ENCODE data around the gene RBBP5.

RBBP5 gene

GRCh38 chr1:205127646-205128045, 5.9 kb upstream of the RBBP5 start:
- TF ChIP-seq EGR1 (IDR thresholded peaks at IDR 0.05) (no peak), USF1 (IDR thresholded peaks at IDR 0.05) (no peak), CEBPB (IDR thresholded peaks at IDR 0.05) (no peak), EP300 (IDR thresholded peaks at IDR 0.05; ENCODE audit: borderline replicate concordance) (no peak), TCF12 (IDR thresholded peaks at IDR 0.05; ENCODE audit: low read depth) (no peak), CREB1 (IDR thresholded peaks at IDR 0.05; ENCODE audit: low read depth) (no peak), TAF1 (IDR thresholded peaks at IDR 0.05; ENCODE audit: low read depth) (no peak), FOXM1 (IDR thresholded peaks at IDR 0.05; ENCODE audit: borderline replicate concordance, low read depth) (no peak), ZBTB7A (IDR thresholded peaks at IDR 0.05; ENCODE audit: low read depth) (no peak), NFIC (IDR thresholded peaks at IDR 0.05) (no peak), RAD21 (IDR thresholded peaks at IDR 0.05; ENCODE audit: low read depth) (no peak), TEAD4 (IDR thresholded peaks at IDR 0.05) (no peak), YY1 (IDR thresholded peaks at IDR 0.05; ENCODE audit: low read depth) (no peak)
- TF ChIP-seq, protein P1, sequence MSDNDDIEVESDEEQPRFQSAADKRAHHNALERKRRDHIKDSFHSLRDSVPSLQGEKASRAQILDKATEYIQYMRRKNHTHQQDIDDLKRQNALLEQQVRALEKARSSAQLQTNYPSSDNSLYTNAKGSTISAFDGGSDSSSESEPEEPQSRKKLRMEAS (IDR thresholded peaks at IDR 0.05), result no peak

DNA sequence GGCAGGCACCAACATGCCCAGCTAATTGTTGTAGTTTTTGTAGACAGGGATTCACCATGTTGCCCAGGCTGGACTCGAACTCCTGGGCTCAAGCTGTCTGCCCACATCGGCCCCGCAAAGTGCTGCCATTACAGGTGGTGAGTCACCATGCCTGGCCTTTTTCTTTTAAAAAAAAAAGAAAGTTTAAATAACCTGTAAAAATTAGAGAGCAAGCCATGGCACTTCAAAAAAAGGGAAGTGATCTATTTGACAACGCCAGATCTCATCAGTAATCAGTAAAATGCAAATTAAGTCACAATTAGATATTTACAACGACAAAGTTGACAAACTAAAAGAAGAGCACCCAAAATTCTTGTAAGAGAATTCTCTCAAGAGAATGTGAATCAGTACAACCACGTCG, 2.9 kb upstream of the RBBP5 start:
- TF ChIP-seq TCF12 (IDR thresholded peaks at IDR 0.05; ENCODE audit: low read depth) (no peak), CREB1 (IDR thresholded peaks at IDR 0.05; ENCODE audit: low read depth) (no peak), TAF1 (IDR thresholded peaks at IDR 0.05; ENCODE audit: low read depth) (no peak), YY1 (IDR thresholded peaks at IDR 0.05; ENCODE audit: low read depth) (no peak), EGR1 (IDR thresholded peaks at IDR 0.05) (no peak), TEAD4 (IDR thresholded peaks at IDR 0.05) (no peak), CEBPB (IDR thresholded peaks at IDR 0.05) (no peak), RAD21 (IDR thresholded peaks at IDR 0.05; ENCODE audit: low read depth) (no peak), EP300 (IDR thresholded peaks at IDR 0.05; ENCODE audit: borderline replicate concordance) (no peak), NFIC (IDR thresholded peaks at IDR 0.05) (no peak), USF1 (IDR thresholded peaks at IDR 0.05) (no peak), ZBTB7A (IDR thresholded peaks at IDR 0.05; ENCODE audit: low read depth) (no peak), FOXM1 (IDR thresholded peaks at IDR 0.05; ENCODE audit: borderline replicate concordance, low read depth) (no peak)
- TF ChIP-seq, protein P1 (IDR thresholded peaks at IDR 0.05), result no peak
- TF ChIP-seq, protein P2, sequence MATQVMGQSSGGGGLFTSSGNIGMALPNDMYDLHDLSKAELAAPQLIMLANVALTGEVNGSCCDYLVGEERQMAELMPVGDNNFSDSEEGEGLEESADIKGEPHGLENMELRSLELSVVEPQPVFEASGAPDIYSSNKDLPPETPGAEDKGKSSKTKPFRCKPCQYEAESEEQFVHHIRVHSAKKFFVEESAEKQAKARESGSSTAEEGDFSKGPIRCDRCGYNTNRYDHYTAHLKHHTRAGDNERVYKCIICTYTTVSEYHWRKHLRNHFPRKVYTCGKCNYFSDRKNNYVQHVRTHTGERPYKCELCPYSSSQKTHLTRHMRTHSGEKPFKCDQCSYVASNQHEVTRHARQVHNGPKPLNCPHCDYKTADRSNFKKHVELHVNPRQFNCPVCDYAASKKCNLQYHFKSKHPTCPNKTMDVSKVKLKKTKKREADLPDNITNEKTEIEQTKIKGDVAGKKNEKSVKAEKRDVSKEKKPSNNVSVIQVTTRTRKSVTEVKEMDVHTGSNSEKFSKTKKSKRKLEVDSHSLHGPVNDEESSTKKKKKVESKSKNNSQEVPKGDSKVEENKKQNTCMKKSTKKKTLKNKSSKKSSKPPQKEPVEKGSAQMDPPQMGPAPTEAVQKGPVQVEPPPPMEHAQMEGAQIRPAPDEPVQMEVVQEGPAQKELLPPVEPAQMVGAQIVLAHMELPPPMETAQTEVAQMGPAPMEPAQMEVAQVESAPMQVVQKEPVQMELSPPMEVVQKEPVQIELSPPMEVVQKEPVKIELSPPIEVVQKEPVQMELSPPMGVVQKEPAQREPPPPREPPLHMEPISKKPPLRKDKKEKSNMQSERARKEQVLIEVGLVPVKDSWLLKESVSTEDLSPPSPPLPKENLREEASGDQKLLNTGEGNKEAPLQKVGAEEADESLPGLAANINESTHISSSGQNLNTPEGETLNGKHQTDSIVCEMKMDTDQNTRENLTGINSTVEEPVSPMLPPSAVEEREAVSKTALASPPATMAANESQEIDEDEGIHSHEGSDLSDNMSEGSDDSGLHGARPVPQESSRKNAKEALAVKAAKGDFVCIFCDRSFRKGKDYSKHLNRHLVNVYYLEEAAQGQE (IDR thresholded peaks at IDR 0.05; ENCODE audit: low read depth), result no peak

DNA sequence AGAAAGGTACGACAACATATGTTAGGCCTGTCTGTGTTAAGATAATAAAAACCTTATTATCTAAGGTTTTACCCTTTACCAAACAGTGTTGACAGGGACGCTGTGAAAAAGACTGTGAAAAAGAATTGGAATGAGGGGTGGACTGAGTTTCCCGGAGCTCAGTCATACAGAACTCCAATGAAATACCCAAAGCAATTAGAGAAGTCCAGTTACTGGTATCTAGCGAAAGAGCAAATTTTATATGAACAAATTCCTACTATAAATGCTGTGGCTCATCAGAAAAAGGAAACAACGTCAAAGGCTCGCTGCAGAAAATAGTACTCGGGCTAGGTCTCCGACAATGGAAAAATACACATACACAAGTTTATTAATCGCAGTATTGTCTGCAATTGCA, 708 bp upstream of the RBBP5 start:
- TF ChIP-seq NFIC (IDR thresholded peaks at IDR 0.05) (no peak), EGR1 (IDR thresholded peaks at IDR 0.05) (no peak), CEBPB (IDR thresholded peaks at IDR 0.05) (no peak), RAD21 (IDR thresholded peaks at IDR 0.05; ENCODE audit: low read depth) (no peak), ZBTB7A (IDR thresholded peaks at IDR 0.05; ENCODE audit: low read depth) (no peak), YY1 (IDR thresholded peaks at IDR 0.05; ENCODE audit: low read depth) (no peak), TEAD4 (IDR thresholded peaks at IDR 0.05) (no peak), EP300 (IDR thresholded peaks at IDR 0.05; ENCODE audit: borderline replicate concordance) (no peak), FOXM1 (IDR thresholded peaks at IDR 0.05; ENCODE audit: borderline replicate concordance, low read depth) (no peak)
- TF ChIP-seq, protein P2 (IDR thresholded peaks at IDR 0.05; ENCODE audit: low read depth), result no peak

DNA sequence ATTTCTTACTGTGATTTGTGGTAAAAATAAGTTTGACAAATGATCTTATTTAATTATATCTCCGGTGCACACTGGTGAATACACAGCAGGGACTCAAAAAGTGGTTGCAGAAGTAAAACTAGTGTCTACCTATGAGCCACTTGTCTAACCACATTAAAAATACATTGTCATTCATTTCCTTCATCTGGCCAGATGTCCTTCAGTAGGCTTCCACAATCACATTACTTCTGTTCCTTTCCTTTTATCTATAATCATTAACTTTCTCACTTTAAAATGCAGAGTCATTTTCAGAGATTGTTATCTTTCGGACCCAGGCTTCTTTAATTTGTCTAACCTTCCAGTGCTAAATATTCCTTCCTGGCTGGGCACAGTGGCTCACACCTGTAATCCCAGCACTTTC, 3.0 kb downstream of the RBBP5 start:
- TF ChIP-seq USF1 (IDR thresholded peaks at IDR 0.05), result no peak
- TF ChIP-seq, protein P1 (IDR thresholded peaks at IDR 0.05), result no peak
- no peak for TF ChIP-seq ZBTB7A (IDR thresholded peaks at IDR 0.05; ENCODE audit: low read depth)
- no peak for TF ChIP-seq EP300 (IDR thresholded peaks at IDR 0.05; ENCODE audit: borderline replicate concordance)
- TF ChIP-seq, protein P2 (IDR thresholded peaks at IDR 0.05; ENCODE audit: low read depth), result no peak
- no peak for TF ChIP-seq RAD21 (IDR thresholded peaks at IDR 0.05; ENCODE audit: low read depth)
- TF ChIP-seq TCF12 (IDR thresholded peaks at IDR 0.05; ENCODE audit: low read depth), result no peak
- TF ChIP-seq NFIC (IDR thresholded peaks at IDR 0.05), result no peak
- TF ChIP-seq CREB1 (IDR thresholded peaks at IDR 0.05; ENCODE audit: low read depth), result no peak
- no peak for TF ChIP-seq FOXM1 (IDR thresholded peaks at IDR 0.05; ENCODE audit: borderline replicate concordance, low read depth)
- no peak for TF ChIP-seq TAF1 (IDR thresholded peaks at IDR 0.05; ENCODE audit: low read depth)
- no peak for TF ChIP-seq CEBPB (IDR thresholded peaks at IDR 0.05)
- TF ChIP-seq TEAD4 (IDR thresholded peaks at IDR 0.05), result no peak
- no peak for TF ChIP-seq YY1 (IDR thresholded peaks at IDR 0.05; ENCODE audit: low read depth)
- TF ChIP-seq EGR1 (IDR thresholded peaks at IDR 0.05), result no peak
